Subcutaneous adipose tissue (tissue), 4 donors: ENCODE data around the gene OPRM1. TPM values are rescaled to one million over a fixed set of nuclear protein-coding genes. Genes with fewer than 3 reads are reported as not detected.

Source experiments
- CTCF ChIP-seq: fragments of 450-650 bp; IDR thresholded peaks from one replicate; pipeline ENCODE4 v1.5.1; 2016; ENCODE audit warnings: low read depth, mild to moderate bottlenecking, control low read depth, antibody characterized with exemption, moderate library complexity
- total RNA-seq, 4 donors: library from RNA; depleted of rRNA; stranded (reverse); fragments of >200 nt; gene quantifications; one replicate each; pipeline ENCODE4 v1.1.0, GENCODE V29; 2016

Gene OPRM1
- total RNA-seq, 4 donors from 2014 or later = not detected

DNA sequence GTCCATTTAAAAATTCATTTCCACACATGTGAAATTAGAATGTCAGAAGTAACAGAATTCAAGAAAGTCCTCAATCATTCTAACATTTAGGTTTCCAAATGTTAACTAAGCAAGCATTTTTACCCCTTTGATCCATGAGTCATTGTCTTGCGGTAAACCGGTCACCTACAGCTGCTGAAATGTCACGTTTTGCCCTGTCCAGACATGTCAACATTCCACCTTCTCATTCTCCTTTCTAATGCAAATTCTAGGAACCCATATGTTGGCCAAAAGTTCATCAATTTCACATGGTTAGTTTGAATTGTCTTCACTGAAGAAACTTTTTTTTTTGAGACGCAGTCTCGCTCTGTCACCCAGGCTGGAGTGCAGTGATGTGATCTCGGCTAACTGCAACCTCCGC is 200.4 kb downstream of the OPRM1 start:
- TF ChIP-seq CTCF = no peak

DNA sequence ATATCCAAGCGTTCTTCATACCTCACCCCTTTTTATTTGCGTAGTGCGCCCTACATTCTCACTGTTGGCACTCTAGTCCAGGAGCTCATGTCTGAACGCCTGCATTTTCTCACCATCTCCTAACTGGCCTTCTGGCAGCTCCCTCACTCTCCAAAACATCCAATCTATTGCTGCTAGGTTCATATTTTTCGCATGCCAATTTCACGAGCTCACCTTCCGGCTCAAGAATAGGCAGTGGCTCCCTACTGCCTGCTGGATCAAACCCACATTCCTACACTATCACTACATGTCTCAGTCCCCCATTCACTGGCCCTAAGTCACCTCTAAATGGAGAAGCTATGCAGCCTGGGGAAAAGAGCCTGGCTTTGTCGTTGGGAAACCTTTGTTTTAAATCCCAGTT is 202.5 kb downstream of the OPRM1 start:
- no peak for TF ChIP-seq CTCF

- TF ChIP-seq CTCF = no peak
Measured at GRCh38 chr6:154242617-154243357, 203.7 kb downstream of the OPRM1 start.

DNA sequence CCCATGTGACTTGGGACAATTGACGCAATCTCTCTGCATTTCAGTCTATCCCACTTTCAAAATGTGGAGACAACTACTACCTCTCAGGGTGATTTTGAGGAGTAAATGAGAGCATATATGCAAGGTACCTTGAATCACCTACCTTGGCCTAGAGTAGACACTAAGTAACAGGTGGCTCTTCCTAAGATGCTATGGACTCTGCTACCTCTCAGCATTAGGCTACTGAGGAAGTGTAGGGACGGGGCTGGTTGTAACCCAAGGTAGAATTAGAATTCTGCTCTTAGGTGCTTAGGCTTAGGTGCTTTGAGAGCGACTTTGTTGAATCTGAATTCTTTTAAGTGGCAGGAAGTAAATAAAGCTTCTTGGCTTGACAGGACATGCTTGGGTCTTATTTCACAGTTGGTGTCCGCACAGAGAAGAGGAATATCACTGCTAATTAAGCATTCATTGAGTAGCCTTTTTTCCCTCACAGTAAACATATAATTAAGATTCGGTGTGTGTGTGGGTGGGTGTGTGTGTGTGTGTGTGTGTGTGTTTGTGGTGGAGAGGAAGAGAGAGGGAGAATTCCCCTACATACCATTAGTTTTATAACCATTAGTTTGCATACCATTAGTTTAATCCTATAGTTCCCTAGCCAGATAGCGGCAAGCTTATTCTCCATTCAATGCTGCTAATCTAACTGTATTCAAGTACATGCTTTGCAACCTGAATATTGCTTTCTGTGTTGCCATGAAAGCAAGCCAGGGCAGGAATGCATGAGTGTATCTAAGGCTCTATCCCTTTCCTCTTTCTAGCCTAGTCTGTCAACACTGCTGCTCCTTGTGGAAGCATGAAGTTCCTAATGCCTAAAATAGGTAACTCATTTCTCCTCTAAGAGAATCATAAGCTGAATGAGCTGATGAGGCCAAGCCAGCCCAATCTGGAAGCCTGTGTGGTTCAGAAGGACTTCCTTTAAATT is 205.0 kb downstream of the OPRM1 start:
- no peak for TF ChIP-seq CTCF

DNA sequence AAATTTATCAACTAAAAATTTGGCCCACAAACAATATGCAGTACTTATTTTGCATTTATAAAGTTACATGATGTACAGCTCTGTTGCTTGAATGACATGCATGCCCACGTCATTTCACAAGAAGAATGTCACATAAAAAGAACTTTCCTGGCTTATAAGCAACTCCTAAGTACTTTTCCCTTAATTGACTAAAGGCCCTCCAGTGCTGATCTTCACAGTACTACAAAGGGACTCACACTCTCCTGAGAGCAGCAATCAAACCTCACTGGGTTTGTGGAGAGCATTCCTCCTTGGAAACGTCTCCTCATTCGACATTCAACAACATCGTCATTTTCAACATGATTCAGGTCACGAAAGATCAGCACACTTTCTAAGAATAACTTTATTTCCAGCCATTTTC is 206.5 kb downstream of the OPRM1 start:
- TF ChIP-seq CTCF = no peak

- no peak for TF ChIP-seq CTCF
Measured at GRCh38 chr6:154246723-154247118, 207.7 kb downstream of the OPRM1 start.
